GM10847 (cell line): Measurements from ENCODE around the gene TENM4.

ENCODE experiments used
- POLR2A ChIP-seq: IDR thresholded peaks from 2 replicates; pipeline ENCODE4 v1.6.1; 2011; ENCODE audit not compliant: insufficient read length; ENCODE audit errors: extremely low read depth

Gene TENM4

DNA sequence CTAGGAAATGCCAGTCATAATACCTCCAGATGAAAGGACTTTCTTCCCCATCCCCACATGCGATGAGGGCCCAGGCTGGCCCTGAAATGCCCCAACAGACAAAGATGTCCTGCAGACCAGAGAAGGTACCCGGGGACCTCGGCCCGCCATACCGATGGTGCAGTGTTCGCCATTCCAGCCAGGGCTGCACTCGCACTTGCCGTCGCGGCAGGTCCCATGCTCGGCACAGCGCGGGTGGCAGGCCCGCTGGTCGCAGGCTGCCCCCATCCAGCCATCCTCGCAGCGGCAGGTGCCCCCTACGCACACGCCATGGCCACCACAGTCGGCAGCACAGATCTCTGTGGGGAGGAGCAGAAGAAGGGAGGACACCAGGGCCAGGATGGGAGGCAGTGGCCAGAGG lies 654.1 kb downstream of the TENM4 start:
- no peak for TF ChIP-seq POLR2A

- TF ChIP-seq POLR2A, result no peak
These were observed 654.7 kb downstream of the TENM4 start for GRCh38 chr11:78786086-78786485.

DNA sequence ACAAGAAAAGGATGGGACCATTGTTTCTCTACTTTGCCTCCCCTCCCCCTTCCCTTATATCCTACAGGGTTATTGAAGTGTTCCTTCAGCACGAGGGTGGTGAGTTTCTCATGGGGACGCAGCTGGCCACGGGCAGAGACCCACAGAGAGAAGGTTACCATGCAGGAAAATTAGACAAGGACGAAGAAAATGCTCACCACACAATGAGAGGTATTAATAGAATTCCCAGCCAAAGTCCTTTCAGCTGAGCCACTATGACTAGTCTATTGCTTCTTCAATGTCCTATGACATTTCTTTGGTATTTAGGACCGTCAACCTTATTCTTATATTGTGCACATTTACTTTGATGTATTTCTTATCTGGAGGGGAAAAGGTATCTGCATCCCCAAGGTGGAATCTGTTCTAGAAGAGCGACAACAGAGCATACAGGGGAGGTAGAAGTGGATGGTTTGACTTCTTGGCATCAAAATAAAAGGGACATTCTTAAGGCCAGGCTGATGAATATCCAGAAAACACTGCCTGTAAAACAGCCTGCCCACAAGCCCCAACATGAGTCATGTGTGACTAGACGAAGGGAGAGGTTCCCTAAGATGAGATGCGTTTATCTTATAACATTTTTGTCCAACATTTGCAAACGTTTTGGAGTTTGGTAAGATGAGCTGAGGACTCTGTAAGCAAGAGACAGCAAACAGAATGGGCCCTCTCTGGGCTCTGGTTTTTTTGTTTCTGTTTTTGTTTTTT lies 656.3 kb downstream of the TENM4 start:
- no peak for TF ChIP-seq POLR2A

GRCh38 chr11:78783846-78784245 lies 657.0 kb downstream of the TENM4 start:
- TF ChIP-seq POLR2A, result no peak

DNA sequence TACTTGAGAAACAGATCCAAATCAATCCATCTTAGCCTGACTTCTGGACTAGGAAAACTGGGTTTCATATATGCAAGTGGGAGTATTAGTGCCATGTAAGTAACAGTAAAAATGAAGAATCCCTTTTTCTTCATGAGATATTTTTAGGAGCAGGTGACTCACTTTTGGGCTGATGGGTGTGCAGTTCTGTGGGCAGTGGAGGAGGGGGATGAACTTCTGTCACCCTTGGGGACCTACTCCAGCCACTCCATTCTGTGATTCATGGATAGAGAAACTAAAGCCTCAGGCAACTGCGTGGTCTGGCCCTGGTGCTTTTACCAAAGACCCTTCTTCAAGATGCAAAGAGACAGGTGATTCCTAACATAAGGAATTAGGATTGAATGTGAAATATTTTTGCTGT lies 657.5 kb downstream of the TENM4 start:
- TF ChIP-seq POLR2A, result no peak

DNA sequence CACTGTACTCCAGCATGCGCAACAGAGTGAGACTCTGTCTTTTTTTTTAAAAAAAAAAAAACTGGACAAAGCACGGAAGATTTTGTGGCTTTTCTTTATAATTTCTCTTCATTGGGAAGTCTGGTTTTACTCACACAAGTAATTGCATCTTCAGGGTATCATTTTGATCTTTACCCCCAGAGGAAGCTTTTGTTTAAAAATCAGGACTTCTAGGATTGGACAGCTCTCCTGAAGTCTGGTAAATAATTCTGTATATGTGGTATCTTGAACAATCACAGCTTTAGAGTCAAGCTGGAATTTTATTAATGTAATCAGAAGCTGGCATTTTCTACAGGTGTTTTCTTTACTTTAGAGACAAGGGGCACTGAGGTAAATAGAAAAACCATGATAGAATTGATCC lies 658.1 kb downstream of the TENM4 start:
- TF ChIP-seq POLR2A, result no peak

- TF ChIP-seq POLR2A, result no peak
These were observed 659.9 kb downstream of the TENM4 start for GRCh38 chr11:78780889-78781288.

- TF ChIP-seq POLR2A, result no peak
These were observed 667.3 kb downstream of the TENM4 start for GRCh38 chr11:78773492-78773891.

GRCh38 chr11:78773077-78773476 lies 667.8 kb downstream of the TENM4 start:
- TF ChIP-seq POLR2A, result no peak

- no peak for TF ChIP-seq POLR2A
These were observed 668.6 kb downstream of the TENM4 start for GRCh38 chr11:78772186-78772585.

DNA sequence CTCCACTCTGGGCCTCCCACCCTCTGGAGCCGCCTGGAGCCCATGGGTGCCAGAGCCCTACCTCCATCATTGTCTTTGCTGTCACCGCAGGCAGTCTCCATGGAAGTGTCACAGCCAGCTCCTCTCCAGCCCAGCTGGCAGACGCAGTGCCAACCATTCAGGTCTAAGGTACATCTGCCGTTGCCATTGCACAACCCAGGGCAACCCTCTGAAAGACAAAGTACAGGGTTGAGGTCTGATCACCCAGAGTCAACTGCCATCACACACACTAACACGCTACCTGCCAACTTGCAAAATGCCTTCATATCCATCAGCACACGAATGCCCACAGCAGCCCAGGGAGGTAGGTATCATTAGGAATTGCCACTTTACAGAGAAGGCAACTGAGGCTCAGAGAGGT lies 669.9 kb downstream of the TENM4 start:
- TF ChIP-seq POLR2A, result no peak

- TF ChIP-seq POLR2A, result no peak
These were observed 671.9 kb downstream of the TENM4 start for GRCh38 chr11:78768971-78769370.

- TF ChIP-seq POLR2A, result no peak
These were observed 672.5 kb downstream of the TENM4 start for GRCh38 chr11:78768345-78768744.

- TF ChIP-seq POLR2A, result no peak
These were observed 673.5 kb downstream of the TENM4 start for GRCh38 chr11:78767027-78767932.

- TF ChIP-seq POLR2A, result no peak
These were observed 675.9 kb downstream of the TENM4 start for GRCh38 chr11:78764946-78765345.

GRCh38 chr11:78763664-78764063 lies 677.2 kb downstream of the TENM4 start:
- no peak for TF ChIP-seq POLR2A
